GM18951 (cell line): Measurements from ENCODE around the gene KIF15.
"Not testable (repeated sequence)": the region's sequence is repeated elsewhere in the genome, so short reads cannot be mapped to it uniquely, and the experiment has no call there.

Source experiments
- POLR2A ChIP-seq: IDR thresholded peaks from 4 replicates; pipeline ENCODE4 v1.6.1; 2011; ENCODE audit warnings: mild to moderate bottlenecking; ENCODE audit not compliant: insufficient read length, insufficient read depth; ENCODE audit errors: extremely low read depth
- in situ Hi-C: fragments of 300-500 bp; cut with MboI; formaldehyde crosslinking; loops from one replicate; pipeline ENCODE4 v1.12.0; 2022; ENCODE audit warnings: low sequenced_read_pairs, mixed read lengths, inconsistent platforms; ENCODE audit not compliant: unreplicated experiment

KIF15 gene

DNA sequence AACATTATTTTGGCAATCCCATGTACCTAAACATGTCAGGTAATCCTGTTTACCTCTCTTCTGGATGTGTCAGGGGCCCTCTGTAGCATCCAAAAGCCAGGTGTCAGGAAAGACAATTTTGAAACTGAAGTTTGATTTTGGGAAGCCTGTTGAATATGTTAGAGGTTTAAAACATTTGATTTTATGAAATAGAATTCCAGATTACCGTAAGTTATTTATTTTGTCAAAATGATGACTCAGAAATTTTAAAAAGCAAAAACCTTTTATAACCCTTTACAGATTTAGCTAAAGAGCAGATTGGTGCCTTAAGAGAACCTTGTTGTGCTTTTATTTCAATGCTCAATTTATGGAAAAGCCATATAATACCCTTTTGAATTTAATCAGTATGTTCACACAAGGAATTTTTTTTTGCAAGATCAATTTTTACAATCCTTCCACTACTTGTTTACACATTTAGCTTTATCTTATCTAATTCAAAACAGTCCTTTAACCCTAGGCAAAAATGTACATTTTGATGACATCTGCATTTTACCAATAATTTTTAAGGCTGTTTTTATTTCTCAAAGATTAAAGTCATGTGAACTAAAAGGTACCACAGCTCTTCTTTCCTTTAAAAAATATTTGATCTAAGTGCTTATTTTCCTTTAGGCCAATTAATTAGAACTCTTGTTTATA, 10.0 kb downstream of the KIF15 start:
- no peak for TF ChIP-seq POLR2A
- in situ Hi-C loops = no loop called here

DNA sequence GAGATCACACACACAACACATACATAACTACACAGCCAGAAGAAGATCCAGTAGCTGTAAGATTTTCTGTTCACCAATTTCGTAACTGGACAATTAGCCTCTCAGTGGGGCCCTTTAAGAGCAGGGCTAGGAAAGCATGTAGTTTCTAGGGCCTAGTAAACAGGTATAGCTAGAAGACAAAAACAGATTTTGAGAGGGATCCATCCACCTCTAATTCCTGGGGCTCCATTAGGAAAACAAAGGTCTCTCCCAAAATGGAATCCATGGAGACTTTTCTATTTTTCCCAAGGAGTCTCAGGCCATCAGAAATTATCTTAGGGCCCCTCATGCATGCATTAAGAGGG, 10.5 kb downstream of the KIF15 start:
- in situ Hi-C loops = no loop called here
- TF ChIP-seq POLR2A = no peak

DNA sequence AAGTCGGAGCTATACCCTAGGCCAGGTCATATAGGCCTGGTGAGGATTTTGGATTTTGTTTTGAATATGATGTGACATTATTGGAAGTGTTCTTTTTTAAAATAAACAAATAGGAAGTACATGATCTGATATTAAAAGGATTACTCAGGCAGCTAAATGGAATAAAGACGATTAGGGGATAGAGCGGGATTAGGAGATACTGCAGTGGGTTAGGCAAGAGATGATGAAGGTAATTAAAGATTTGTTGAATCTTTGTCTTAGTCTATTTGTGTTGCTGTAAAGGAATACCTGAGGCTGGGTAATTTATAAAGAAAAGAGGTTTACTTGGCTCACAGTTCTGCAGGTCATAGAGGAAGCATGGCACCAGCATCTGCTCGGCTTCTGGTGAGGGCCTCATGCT, 21.3 kb downstream of the KIF15 start:
- in situ Hi-C loops = no loop called here
- no peak for TF ChIP-seq POLR2A

DNA sequence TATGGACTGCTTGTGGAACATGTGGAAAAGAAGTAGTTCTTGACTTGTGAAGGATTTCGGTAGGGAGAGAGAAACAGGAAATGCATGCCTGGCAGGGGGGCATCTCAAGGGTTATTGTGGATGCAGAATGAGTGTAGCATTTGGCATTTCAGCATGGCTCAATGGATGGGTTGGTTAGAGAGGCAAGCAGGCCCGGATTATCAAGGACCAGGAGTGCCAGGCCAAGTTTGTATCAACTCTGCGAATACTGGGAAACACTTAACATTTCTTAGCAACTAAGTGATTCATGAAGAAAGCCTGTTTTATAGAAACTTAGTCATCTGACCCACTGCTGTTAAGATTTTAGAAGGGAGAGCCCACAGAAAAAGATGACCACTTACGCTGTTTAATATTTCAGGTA, 33.6 kb downstream of the KIF15 start:
- in situ Hi-C loops = no loop called here
- TF ChIP-seq POLR2A = no peak

DNA sequence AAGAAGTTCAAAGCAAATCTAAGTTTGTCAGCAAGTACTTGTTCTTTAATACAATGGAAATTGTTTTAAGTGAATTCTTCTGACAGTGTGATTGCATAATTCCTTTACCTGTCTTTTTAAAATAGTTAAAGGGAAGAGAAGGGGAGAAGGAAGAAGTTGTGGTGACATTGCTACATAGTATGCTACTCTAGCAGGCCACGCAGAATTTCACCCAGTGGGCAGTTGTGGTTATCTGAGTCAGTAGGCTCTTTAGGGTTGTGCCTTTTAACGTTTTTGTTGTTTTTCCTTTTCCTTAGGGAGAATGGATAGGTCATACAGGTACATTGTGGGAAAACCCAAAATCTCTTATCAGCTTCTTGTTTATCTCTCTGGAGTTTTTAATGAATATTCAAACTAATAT, 40.4 kb downstream of the KIF15 start:
- TF ChIP-seq POLR2A = no peak
- in situ Hi-C loops = no loop called here

DNA sequence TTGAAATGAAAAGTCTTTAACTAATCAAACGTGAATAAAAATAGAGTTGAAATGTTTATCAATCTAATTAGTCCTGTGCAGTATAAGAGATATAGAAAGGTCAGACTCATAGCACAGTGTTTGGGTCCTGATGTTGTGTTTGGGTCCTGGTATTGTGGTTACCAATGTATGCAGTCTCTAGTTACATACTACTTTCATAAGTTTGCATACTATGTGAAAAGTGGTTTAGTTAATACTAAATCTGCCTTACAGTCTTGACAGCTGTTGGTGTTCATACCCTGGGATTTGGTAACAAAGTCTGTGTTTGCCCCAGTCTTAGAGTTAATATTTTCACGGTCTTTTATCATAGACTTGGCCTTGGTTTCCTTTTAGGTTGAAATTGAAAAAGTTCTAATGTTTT, 41.7 kb downstream of the KIF15 start:
- TF ChIP-seq POLR2A = no peak
- in situ Hi-C loops = no loop called here

DNA sequence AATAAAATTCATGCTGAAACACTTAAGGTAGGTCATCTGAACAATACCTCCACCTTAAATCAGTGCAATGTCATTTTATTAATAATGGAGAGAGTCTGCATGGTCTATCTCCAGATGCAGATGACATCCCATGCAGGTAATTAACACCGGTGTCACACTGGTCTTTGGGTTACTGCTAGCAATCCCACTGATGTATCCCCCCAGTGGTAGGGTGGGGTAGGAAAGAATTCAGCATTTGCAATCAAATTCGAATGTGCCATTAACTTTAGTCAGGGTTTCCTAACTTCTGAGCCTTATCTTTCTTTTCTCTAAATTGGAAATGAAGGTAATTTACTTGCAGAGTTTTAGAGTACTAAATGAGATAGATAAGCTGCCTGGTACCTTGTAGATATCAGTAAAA, 44.4 kb downstream of the KIF15 start:
- in situ Hi-C loops = no loop called here
- no peak for TF ChIP-seq POLR2A

DNA sequence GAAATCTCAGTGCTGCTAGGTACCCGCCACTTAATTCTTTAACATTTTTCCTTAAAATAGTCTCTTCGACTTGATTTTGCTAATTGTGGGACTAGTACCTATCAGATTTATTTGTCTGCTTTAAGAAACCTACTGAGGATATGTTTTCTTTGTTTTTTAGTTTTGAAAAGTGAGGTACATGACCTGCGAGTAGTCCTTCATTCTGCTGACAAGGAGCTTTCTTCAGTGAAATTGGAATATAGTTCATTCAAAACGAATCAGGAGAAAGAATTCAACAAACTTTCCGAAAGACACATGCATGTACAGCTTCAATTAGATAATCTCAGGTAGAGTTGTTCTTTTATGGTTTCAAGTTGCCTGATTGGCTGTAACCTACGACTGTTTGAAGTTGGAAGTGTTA, 53.2 kb downstream of the KIF15 start:
- TF ChIP-seq POLR2A = no peak
- in situ Hi-C loops = no loop called here

DNA sequence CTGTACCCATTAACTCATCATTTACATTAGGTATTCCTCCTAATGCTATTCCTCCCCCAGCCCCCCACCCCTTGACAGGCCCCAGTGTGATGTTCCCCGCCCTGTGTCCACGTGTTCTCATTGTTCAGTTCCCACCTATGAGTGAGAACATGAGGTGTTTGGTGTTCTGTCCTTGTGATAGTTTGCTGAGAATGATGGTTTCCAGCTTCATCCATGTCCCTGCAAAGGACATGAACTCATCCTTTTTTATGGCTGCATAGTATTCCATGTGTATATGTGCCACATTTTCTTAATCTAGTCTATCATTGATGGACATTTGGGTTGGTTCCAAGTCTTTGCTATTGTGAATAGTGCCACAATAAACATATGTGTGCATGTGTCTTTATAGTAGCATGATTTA, 54.7 kb downstream of the KIF15 start:
- in situ Hi-C loops = not testable (repeated sequence)

DNA sequence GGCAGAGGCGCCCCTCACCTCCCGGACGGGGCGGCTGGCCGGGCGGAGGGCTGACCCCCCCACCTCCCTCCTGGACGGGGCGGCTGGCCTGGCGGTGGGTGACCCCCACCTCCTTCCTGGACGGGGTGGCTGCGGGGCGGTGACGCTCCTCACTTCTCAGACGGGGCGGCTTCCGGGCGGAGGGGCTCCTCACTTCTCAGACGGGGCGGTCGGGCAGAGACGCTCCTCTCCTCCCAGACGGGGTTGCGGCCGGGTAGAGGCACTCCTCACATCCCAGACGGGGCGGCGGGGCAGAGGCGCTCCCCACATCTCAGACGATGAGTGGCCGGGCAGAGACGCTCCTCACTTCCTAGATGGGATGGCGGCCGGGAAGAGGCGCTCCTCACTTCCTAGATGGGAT, 59.6 kb downstream of the KIF15 start:
- in situ Hi-C loops = not testable (repeated sequence)

DNA sequence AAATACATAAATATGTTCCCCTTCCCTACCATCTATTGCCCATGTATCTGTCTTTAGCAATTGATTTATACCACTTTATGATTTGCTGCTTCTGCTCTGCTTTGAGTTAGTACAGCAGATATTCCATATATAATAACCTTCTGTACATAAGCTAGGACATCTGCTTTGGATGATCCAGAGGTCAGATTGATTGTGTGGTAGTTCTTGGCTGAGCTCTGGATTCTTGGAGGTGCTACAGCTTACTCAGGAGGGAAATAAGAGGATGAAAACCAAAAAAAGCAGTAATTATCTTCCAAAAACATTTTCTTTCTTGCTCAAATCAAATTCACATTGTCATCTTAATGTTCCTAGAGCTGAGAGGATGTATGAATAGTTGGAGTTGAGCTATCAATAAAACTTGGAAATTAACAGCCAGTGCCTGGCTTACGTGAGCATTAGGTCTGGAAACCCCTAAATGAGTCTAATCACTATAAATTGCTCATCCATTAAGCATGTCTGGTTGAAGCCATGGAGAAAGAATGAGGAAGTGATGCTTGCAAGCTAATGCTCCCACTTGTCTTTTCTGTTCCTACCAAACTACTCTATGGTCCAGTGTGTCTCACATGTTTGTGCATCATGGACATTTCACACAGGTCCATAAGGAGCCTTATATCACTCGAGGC, 63.8 kb downstream of the KIF15 start:
- in situ Hi-C loops = no loop called here
- TF ChIP-seq POLR2A = no peak

DNA sequence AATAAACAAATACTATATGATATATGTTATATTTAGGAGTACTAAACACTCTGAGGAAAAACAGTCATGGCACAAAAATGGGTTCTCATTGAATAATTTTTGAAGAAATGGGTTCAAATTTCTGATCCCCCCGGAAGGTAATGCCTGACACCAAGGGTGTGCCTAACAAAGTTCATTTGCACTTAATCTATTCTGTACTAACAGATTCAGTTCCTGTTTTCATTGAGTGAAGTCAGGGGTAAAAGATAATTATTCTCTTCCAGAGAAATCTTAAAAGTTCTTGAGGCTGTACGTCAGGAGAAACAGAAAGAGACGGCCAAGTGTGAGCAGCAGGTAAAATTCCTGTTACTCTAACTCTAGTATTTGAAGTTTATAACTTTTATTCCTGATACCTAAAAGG, 65.6 kb downstream of the KIF15 start:
- TF ChIP-seq POLR2A = no peak

DNA sequence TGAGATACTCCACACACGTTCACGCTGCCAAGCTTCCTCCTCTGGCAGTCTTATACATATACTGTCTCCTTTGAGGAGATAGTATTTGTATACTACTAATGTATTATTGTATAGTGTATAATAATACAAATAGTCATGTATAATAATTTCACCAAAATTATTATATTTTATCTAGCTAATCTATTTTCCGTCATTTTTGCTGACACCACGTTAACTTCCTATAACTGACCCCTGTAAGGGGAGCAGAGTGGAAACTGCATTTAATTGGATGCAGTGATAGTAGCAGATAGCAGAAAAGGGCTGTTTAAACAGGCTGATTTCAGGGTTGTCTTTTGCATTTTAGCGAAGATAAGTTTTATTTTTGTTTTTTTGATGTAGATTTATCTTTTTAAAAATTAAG, 69.6 kb downstream of the KIF15 start:
- no peak for TF ChIP-seq POLR2A
- in situ Hi-C loops = no loop called here

More for the DNA sequence above, 65.6 kb downstream of the KIF15 start:
- in situ Hi-C loops = no loop called here

DNA sequence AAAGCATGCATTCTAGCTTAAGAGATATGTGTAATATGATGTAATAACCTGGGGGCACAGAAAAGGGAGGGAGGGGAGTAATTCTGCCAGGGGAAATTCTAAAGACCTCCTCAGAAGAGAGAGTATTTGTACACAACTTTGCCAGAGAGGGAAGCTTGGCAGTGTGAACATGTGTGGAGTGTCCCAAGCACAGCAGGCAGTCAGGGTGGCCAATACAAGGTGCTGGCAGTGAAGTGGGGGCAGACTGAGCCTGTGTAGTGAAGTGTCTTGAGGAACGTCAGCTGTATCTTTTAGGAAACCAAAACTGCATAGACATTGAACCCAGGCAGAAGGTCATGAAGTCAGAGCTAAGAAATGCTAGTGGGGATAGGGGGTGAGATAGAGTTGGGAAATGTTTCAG, 70.4 kb downstream of the KIF15 start:
- in situ Hi-C loops = no loop called here

DNA sequence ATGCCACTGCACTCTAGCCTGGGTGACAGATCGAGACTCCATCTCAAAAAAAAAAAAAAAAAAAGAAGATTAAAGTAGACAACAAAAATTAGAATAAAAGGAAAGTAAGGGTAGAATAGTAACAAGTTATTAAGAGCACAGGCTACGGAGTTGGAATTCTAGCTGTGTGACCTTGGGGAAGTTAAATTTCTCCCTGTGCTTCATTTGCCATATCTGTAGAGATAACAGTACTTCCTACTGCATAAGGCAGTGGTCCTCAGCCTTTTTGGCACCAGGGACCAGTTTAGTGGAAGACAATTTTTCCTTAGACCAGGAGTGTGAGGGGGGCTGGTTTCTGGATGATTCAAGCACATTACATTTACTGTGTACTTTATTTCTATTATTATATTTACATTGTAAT, 71.4 kb downstream of the KIF15 start:
- TF ChIP-seq POLR2A = no peak

More for the DNA sequence above, 70.4 kb downstream of the KIF15 start:
- no peak for TF ChIP-seq POLR2A

More for the DNA sequence above, 71.4 kb downstream of the KIF15 start:
- in situ Hi-C loops = no loop called here
